Activated naive CD8-positive, alpha-beta T cell treated with anti-CD3 and anti-CD28 coated beads for 36 hours (primary cell): ENCODE data around the gene RNF213. TPM values are rescaled to one million over a fixed set of nuclear protein-coding genes. Genes with fewer than 3 reads are reported as not detected.
A peak's percentile ranks its signal among the peaks of the same experiment; 100 is the strongest.

ENCODE experiments used
- DNase-seq: peaks from one replicate; pipeline ENCODE4 v3.0.0; 2021
- H3K27ac Mint-ChIP-seq: one replicate; pipeline ENCODE4 v1.8.0; 2022; ENCODE audit warnings: mild to moderate bottlenecking, moderate library complexity, mixed read lengths
- H3K27me3 Mint-ChIP-seq: one replicate; pipeline ENCODE4 v1.8.0; 2022; ENCODE audit warnings: mild to moderate bottlenecking, mixed read lengths
- H3K36me3 Mint-ChIP-seq: one replicate; pipeline ENCODE4 v1.8.0; 2021; ENCODE audit warnings: mild to moderate bottlenecking, mixed read lengths
- H3K4me1 Mint-ChIP-seq: one replicate; pipeline ENCODE4 v1.8.0; 2021; ENCODE audit warnings: mixed read lengths
- H3K4me3 Mint-ChIP-seq: one replicate; pipeline ENCODE4 v1.8.0; 2022; ENCODE audit warnings: mild to moderate bottlenecking, moderate library complexity, mixed read lengths
- H3K9me3 Mint-ChIP-seq: one replicate; pipeline ENCODE4 v1.8.0; 2022; ENCODE audit warnings: mixed read lengths
- total RNA-seq, 2 experiments: library from RNA; stranded (reverse); gene quantifications; one replicate each; pipeline ENCODE4 v1.2.3, GENCODE V29; 2021

RNF213 gene
- total RNA-seq, 2 experiments from 2014 or later = 109 TPM

GRCh38 chr17:80220736-80221215 lies 39.9 kb upstream of the RNF213 start:
- H3K4me1 Mint-ChIP-seq = peaks cover 29% of the 10 kb centered on the region
- no peak overlapping the region for H3K27ac Mint-ChIP-seq
- peak overlapping the region; percentile 61 for H3K4me3 Mint-ChIP-seq
- no peaks in the 10 kb centered on the region for H3K9me3 Mint-ChIP-seq
- DNase-seq = no peak
- H3K27me3 Mint-ChIP-seq = no peaks in the 10 kb centered on the region
- H3K36me3 Mint-ChIP-seq = peaks cover 2% of the 10 kb centered on the region

GRCh38 chr17:80221351-80222105 lies 39.1 kb upstream of the RNF213 start:
- Mint-ChIP-seq H3K4me1 (peaks cover 29% of the 10 kb centered on the region), H3K27me3 (no peaks in the 10 kb centered on the region), H3K4me3 (peak overlapping the region; percentile 61), H3K27ac (no peak overlapping the region), H3K36me3 (peaks cover 2% of the 10 kb centered on the region), H3K9me3 (no peaks in the 10 kb centered on the region)
- no peak for DNase-seq

- no peak for DNase-seq
- H3K27me3 Mint-ChIP-seq = no peaks in the 10 kb centered on the region
- no peak overlapping the region for H3K4me3 Mint-ChIP-seq
- H3K9me3 Mint-ChIP-seq = no peaks in the 10 kb centered on the region
- peaks cover under 1% of the 10 kb centered on the region for H3K36me3 Mint-ChIP-seq
- H3K27ac Mint-ChIP-seq = no peak overlapping the region
- peaks cover 24% of the 10 kb centered on the region for H3K4me1 Mint-ChIP-seq
These were observed 38.1 kb upstream of the RNF213 start for GRCh38 chr17:80222376-80223141.

GRCh38 chr17:80223142-80223815 lies 37.4 kb upstream of the RNF213 start:
- Mint-ChIP-seq H3K27ac (no peak overlapping the region), H3K4me3 (no peak overlapping the region), H3K27me3 (no peaks in the 10 kb centered on the region), H3K9me3 (no peaks in the 10 kb centered on the region), H3K36me3 (no peaks in the 10 kb centered on the region), H3K4me1 (peaks cover 21% of the 10 kb centered on the region)
- DNase-seq = no peak

- H3K4me3 Mint-ChIP-seq = no peak overlapping the region
These were observed 36.7 kb upstream of the RNF213 start for GRCh38 chr17:80223838-80224497.

GRCh38 chr17:80224683-80225082 lies 36.0 kb upstream of the RNF213 start:
- Mint-ChIP-seq H3K27ac (no peak overlapping the region), H3K27me3 (no peaks in the 10 kb centered on the region), H3K9me3 (no peaks in the 10 kb centered on the region), H3K4me1 (peaks cover 8% of the 10 kb centered on the region), H3K4me3 (no peak overlapping the region), H3K36me3 (no peaks in the 10 kb centered on the region)
- no peak for DNase-seq

More at GRCh38 chr17:80223838-80224497, 36.7 kb upstream of the RNF213 start:
- no peaks in the 10 kb centered on the region for H3K27me3 Mint-ChIP-seq
- DNase-seq = no peak
- H3K27ac Mint-ChIP-seq = no peak overlapping the region
- peaks cover 14% of the 10 kb centered on the region for H3K4me1 Mint-ChIP-seq
- no peaks in the 10 kb centered on the region for H3K36me3 Mint-ChIP-seq
- H3K9me3 Mint-ChIP-seq = no peaks in the 10 kb centered on the region

GRCh38 chr17:80225230-80225629 lies 35.4 kb upstream of the RNF213 start:
- Mint-ChIP-seq H3K4me3 (no peak overlapping the region), H3K27ac (no peak overlapping the region), H3K27me3 (no peaks in the 10 kb centered on the region), H3K9me3 (no peaks in the 10 kb centered on the region), H3K36me3 (no peaks in the 10 kb centered on the region), H3K4me1 (peaks cover 5% of the 10 kb centered on the region)
- no peak for DNase-seq

- Mint-ChIP-seq H3K36me3 (peaks cover 7% of the 10 kb centered on the region), H3K9me3 (peaks cover 2% of the 10 kb centered on the region), H3K27ac (no peak overlapping the region), H3K4me1 (peaks cover 5% of the 10 kb centered on the region), H3K4me3 (no peak overlapping the region), H3K27me3 (no peaks in the 10 kb centered on the region)
- no peak for DNase-seq
These were observed 33.5 kb upstream of the RNF213 start for GRCh38 chr17:80227156-80227555.

GRCh38 chr17:80227666-80228065 lies 33.0 kb upstream of the RNF213 start:
- Mint-ChIP-seq H3K9me3 (peaks cover 5% of the 10 kb centered on the region), H3K4me1 (peaks cover 5% of the 10 kb centered on the region), H3K4me3 (no peak overlapping the region), H3K36me3 (peaks cover 11% of the 10 kb centered on the region), H3K27me3 (no peaks in the 10 kb centered on the region), H3K27ac (no peak overlapping the region)
- DNase-seq = no peak

GRCh38 chr17:80228477-80228876 lies 32.2 kb upstream of the RNF213 start:
- no peak overlapping the region for H3K4me3 Mint-ChIP-seq
- no peaks in the 10 kb centered on the region for H3K27me3 Mint-ChIP-seq
- no peak overlapping the region for H3K27ac Mint-ChIP-seq
- H3K9me3 Mint-ChIP-seq = peaks cover 10% of the 10 kb centered on the region
- H3K36me3 Mint-ChIP-seq = peaks cover 16% of the 10 kb centered on the region
- DNase-seq = no peak
- peaks cover 5% of the 10 kb centered on the region for H3K4me1 Mint-ChIP-seq

- peaks cover 12% of the 10 kb centered on the region for H3K9me3 Mint-ChIP-seq
- H3K27me3 Mint-ChIP-seq = no peaks in the 10 kb centered on the region
- H3K4me1 Mint-ChIP-seq = peaks cover 3% of the 10 kb centered on the region
- H3K27ac Mint-ChIP-seq = no peak overlapping the region
- no peak overlapping the region for H3K4me3 Mint-ChIP-seq
- DNase-seq = no peak
- H3K36me3 Mint-ChIP-seq = peaks cover 20% of the 10 kb centered on the region
These were observed 31.6 kb upstream of the RNF213 start for GRCh38 chr17:80229011-80229410.

- H3K27me3 Mint-ChIP-seq = no peaks in the 10 kb centered on the region
- H3K9me3 Mint-ChIP-seq = peaks cover 15% of the 10 kb centered on the region
- no peak overlapping the region for H3K4me3 Mint-ChIP-seq
- no peak overlapping the region for H3K27ac Mint-ChIP-seq
- peaks cover 28% of the 10 kb centered on the region for H3K36me3 Mint-ChIP-seq
- no peaks in the 10 kb centered on the region for H3K4me1 Mint-ChIP-seq
- no peak for DNase-seq
These were observed 28.2 kb upstream of the RNF213 start for GRCh38 chr17:80232438-80232837.

GRCh38 chr17:80233202-80233601 lies 27.4 kb upstream of the RNF213 start:
- H3K4me1 Mint-ChIP-seq = no peaks in the 10 kb centered on the region
- DNase-seq = no peak
- H3K36me3 Mint-ChIP-seq = peaks cover 28% of the 10 kb centered on the region
- peaks cover 15% of the 10 kb centered on the region for H3K9me3 Mint-ChIP-seq
- no peaks in the 10 kb centered on the region for H3K27me3 Mint-ChIP-seq
- no peak overlapping the region for H3K4me3 Mint-ChIP-seq
- no peak overlapping the region for H3K27ac Mint-ChIP-seq

- DNase-seq = no peak
- H3K36me3 Mint-ChIP-seq = peaks cover 23% of the 10 kb centered on the region
- peaks cover 15% of the 10 kb centered on the region for H3K9me3 Mint-ChIP-seq
- no peaks in the 10 kb centered on the region for H3K4me1 Mint-ChIP-seq
- H3K27me3 Mint-ChIP-seq = no peaks in the 10 kb centered on the region
- no peak overlapping the region for H3K27ac Mint-ChIP-seq
- H3K4me3 Mint-ChIP-seq = no peak overlapping the region
These were observed 23.7 kb upstream of the RNF213 start for GRCh38 chr17:80236911-80237310.

GRCh38 chr17:80237386-80237785 lies 23.3 kb upstream of the RNF213 start:
- Mint-ChIP-seq H3K27me3 (no peaks in the 10 kb centered on the region), H3K27ac (no peak overlapping the region), H3K9me3 (peaks cover 12% of the 10 kb centered on the region), H3K36me3 (peaks cover 20% of the 10 kb centered on the region), H3K4me3 (no peak overlapping the region), H3K4me1 (no peaks in the 10 kb centered on the region)
- no peak for DNase-seq
